Glomerular visceral epithelial cell (primary cell): ENCODE measurements around the gene COL5A1.

Source experiments
- DNase-seq: peaks from one replicate; pipeline ENCODE4 v3.0.0-alpha.2; 2016; ENCODE audit errors: extremely low spot score

Gene COL5A1

DNA sequence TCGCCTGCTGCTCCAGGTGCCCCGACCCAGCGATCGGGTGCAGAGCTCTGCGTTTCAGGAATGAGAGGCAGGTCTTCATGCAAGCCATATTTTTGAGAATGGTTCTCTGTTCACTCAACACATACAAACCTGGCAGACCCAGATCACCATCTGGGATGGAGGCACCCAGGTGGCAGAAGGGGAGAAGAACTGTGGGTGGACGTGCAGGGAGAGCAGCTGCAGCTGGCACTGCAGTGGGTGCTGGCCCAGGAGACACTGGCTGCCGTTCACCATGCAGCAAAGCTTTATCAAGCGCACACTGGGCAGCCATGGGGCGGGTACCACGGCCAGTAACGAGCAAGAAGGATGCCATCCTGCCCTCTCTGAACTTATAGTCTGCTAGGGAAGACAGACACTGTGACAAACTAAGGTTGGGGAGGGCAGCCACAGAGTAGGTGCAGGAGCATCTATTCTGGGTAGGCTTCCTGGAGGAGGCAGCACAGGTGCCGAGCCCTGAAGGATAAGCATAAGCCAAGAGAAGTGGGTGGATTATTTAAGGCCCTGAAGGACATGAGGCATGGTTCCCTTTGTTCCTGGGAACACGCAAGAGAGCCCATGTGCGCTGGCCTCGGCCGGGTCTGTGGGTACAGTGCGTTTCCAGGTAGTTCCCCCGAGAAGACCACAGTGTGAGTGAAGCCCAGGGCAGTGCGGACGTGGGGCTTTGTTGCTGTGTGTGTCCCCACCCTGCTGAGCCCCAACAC lies 192.8 kb downstream of the COL5A1 start:
- no peak for DNase-seq

DNA sequence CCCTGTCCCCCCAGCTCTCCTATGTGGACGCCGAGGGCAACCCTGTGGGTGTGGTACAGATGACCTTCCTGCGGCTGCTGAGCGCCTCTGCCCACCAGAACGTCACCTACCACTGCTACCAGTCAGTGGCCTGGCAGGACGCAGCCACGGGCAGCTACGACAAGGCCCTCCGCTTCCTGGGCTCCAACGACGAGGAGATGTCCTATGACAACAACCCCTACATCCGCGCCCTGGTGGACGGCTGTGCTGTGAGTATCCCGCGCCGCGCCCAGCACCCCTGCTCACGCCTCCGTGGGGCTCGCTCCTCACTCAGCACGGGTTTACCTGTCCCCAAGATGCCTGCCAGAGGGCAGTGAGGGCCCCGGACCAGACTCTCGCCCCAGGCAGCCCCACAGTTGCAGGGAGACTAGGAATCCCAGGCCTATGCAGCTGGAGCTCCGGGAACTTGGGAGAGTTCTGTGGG lies 193.4 kb downstream of the COL5A1 start:
- DNase-seq = no peak

DNA sequence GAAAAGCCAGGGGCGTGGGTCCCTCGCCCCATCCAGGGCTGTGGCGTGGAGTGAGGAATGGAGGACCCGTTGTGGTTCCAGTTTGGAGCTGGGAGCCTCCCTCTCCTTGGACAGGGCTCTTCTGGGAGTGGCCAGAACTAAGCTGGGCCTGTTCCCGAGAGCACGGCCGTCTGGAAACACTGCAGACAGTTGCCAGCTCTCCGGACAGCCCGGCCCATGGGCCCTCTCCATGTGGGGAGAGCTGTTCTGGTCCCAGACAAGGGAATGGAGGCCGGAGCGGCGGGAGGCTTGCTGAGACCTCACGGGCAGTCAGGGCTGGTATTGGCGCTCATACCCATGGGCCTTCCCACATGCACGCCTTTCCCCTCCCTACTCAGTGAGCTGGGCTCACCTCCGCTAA lies 193.8 kb downstream of the COL5A1 start:
- DNase-seq = no peak

DNA sequence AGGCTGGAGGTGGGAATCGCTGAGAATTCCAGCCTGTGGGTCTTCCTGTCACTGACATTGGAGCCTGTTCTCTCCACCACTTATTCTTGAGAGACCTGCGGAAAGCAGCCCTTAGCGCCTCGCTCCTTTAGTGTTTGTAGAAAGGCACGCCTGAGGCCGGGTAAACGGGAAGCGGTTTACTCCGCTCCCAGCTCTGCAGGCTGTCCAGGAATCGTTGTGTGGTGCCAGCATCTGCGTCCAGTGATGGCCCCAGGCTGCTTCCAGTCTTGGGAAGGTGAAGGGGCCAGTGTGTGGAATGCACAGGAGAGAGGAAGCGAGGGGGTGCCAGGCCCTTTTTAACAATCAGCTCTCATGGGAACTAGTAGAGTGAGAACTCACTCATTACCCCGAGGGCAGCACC lies 194.4 kb downstream of the COL5A1 start:
- DNase-seq = no peak

DNA sequence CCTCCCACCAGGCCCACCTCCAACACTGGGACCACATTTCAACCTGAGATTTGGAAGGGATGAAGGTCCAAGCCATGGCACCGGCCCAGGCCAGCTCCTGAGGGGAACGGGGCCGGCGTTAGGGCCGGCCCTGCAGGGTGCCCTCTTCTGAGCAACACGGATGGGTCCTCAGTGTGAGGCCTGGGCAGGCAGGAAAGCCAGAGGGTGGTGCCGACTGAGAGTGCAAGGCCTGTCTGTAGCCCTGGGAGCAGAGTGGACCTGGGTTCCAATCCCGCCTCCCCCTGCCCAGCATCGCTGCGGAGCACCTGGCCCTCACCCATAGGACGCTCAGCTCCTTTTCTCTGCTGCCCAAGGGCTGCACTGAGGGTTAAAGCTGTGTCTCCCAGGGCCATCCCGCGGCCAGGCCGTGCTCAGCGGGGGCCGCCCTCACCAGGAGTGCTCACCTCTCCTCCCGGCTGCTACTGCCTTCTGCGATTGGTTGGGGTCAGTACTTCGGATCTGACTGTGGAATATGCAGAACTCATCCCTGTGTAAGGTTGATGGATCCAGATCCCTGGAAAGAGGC lies 194.9 kb downstream of the COL5A1 start:
- no peak for DNase-seq

DNA sequence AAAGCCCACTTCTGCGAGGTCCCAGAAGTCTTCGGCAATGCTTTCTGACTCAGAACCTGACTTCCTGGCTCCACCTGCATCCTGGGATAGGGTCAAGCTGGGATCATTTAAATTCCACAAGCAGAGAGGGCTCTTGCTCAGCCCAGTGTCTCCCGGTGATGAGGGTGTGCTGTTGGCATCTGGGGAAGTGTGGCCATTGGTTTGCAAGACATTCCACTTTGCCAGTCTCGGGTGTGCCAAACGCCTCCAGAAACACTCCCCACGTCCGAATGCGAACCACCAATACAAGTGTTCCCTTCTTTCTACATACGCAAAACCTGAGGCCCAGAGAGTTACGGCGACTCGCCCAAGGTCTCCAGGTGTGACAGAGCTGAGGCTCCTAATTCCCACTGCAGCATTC lies 195.9 kb downstream of the COL5A1 start:
- DNase-seq = no peak

DNA sequence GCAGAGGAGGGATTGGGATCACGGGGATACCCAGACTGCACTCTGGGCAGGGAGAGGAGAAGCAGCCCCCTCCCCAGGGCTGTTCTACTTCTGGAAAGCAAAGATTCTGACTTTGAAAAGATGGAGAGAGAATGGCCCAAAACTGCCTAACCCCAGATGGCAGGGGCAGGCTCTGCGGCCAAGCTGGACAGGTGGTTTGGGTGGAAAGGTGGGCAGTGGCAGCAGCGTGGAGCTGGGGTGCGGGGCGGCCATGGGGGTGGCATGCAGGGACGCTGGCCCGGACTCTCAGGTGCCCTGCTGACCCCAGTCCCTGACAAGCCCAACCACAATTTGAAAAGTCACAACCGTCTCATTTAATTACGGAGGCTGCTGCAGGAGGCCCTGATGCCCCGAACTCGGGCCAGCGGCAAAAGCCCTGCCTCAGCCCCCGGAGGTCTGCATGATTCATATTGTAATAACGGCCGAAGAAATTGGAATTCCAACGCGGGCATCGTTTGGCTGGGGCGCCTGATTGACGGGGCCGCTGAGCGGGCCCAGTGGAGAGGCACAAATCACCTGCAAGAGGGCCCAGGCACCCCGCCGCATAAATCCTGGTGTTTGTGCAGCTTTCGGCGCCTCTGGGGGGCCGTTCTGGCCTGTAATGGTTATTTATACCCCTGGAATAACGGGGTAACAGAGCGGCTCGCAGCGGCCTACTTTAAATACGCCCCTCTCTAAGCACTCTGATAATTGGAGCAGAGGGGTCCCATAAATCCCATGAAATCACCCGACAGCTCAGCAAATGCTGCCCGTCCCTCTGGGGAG lies 197.2 kb downstream of the COL5A1 start:
- DNase-seq = no peak

DNA sequence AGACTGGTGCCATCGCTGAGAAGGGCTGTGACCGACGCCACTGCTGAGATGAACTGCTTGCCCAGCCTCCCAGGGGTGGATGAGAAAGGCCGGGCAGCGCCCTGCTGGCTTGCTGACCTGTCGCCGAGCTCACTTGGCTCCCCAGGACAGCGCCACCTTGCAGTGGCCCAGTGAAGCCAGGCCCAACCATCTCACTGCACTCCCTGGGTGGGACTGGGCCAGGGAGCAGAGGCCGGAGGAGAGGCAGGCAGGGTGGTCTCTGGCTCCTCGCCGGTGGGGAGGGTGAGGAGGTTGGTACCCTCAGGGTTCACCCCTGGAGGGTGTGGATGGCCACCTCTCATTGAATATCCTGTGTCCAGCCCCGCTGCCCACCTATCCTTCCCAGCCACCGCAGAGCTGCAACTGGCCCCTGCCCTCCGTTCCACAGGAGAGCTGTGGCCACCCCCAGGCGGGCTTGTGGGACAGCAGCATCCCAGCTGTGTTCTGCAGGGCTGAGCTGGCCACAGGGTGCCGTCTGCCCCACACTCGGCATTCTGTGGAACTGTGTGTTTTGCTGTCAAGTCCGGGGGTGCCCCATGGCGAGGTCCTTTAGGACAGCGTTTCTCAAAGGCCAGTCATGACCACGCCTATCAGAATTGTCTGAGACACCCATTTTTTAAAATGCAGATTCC lies 198.0 kb downstream of the COL5A1 start:
- DNase-seq = no peak

DNA sequence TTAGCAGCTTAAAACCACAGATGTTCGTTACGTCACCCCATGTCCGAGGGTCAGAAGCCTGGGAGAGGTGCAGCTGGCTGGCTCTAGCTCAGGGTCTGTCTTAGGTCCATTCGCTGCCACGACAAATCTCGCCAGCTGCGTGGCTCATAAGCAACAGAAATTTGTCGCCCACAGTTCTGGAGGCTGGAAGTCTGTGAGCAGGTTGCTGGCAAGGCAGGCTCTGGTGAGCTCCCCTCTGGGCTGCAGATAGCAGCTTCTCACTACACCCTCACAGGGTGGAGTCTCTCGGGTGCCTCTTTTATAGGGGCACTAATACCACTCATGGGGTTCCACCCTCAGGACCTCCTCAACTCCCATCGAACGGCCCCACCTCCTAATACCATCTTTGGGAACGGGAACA lies 198.9 kb downstream of the COL5A1 start:
- DNase-seq = no peak

DNA sequence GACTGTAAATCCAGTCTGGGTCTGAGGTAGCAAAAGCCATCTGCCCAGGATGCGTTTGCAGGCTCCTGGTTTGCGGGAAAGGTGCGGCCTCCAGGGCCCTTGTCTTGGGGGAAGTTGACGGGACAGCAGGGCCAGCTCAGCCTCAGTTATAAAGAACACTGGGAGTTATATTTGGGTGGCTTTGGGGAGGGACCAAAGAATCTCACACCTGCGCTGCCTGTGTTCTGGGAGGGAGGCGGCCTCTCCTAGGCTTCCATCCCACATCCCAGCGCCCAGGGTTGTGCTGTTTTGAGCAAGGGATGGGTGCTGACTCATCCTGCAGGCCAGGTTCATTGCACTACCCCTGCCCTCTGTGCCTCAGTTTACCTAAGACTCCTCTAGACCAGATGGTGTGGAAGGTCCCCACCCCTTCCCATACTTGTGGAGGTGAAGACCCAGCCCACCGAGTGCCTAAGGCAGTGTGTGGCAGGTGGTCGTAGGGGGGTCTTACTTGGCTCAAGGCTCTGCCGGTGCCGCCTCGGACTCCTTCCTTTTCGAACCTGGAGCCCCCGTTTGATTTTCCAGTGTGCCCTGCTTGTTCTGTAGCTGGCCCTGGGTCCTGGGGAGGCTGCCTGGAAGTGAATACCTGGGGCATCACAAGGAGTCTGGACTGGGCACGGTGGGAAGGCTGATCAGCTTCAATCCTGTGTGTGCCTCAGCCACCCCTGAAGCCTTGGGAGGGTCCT lies 199.7 kb downstream of the COL5A1 start:
- no peak for DNase-seq

DNA sequence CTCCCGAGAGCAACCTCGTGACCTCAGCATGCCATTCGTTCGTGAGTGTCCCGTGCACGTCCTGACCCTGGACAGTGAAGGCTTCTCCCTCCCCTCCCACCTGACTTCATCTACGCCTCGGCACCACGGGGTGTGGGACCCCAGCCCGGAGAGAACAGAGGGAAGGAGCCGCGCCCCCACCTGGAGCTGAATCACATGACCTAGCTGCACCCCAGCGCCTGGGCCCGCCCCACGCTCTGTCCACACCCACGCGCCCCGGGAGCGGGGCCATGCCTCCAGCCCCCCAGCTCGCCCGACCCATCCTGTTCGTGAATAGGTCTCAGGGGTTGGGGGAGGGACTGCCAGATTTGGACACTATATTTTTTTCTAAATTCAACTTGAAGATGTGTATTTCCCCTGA lies 200.7 kb downstream of the COL5A1 start:
- DNase-seq = no peak

DNA sequence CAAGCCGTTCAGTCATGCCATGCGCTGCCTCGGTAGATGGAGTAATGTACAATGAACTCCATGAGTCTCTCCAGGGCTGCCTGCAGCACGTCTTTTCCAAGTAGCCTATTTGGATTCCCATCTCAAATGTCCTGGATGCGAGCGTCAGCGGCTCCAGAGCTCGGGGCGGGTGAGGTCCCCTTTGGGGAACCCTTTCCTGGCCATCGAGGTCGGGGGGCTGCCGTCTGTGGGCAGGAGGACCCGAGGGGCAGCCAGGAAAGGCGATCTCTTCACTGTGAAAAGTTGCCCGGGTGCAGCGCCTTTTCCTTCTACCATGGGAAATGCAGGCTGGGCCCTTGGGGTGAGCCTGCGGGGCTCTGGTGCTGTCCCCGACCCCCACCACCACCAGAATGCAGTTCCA lies 202.1 kb downstream of the COL5A1 start:
- DNase-seq = no peak

DNA sequence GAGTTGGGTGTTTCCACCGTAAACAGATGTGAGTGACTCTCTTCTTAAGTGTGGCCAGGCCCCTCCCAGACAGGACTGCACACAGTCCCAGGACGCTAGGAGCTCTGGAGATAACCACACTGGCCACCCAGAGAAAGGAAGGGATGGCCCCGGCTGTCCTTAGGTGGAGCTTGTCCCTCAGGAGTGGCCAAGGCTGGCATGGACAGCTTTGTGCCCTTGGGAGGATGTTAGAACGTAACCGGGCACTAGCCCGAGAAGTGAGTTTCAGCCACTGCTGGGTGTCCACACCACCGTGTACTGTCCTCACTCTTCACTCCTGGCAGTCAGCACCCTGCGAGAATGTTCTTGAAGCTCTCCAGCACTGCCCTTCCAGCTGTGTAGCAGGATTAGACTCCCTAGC lies 203.2 kb downstream of the COL5A1 start:
- no peak for DNase-seq

DNA sequence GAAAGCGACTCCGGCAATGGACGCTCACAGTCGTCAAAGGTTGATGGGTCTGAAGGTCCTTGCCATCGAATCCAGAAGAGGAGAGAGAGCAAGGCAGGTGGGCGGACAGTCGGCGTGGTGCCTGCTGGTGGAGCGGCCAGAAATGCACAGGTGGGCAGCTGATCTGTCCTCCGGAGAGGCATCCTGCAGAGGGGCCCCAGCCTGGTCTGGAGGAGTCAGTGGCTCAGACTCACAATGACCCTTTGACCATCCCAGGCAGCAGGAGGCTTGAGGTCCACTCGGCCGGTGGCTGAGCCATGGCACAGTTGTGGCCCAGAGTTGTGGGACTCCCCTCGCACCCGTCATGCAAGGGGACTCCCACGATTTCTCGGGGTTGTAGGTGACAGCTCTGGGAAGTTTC lies 204.6 kb downstream of the COL5A1 start:
- DNase-seq = no peak

DNA sequence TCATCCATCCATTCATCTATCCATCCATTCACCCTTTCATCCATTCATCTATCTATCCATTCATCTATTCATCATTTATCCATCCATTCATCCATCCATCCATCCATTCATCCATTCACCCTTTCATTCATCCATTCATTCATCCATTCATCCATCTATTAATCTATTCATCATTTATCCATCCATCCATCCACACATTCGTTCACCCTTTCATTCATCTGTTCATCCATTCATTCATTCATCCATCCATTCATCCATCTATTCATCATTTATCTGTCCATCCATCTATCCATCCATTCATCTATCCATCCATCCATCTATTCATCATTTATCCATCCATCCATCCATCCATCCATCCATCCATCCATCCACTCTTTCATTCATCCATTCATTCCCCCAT lies 205.1 kb downstream of the COL5A1 start:
- DNase-seq = no peak

DNA sequence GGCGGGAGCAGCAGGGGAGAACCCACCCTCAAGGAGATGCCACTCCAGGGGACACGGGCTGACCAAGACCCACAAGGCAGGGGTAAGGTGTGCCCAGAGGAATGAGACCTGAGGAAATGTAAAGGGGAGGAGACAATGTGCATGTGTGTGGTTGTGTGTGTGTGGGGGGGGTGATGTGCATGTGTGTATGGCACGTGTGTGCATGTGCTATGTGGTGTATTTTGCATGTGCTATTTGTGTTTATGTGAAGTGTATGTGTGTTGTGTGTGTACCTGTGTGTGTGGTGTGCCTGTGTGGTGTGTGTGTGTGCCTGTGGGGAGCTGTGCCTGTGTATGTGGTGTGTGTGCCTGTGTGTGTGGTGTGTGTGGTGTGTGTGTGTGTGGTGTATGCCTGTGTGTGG lies 205.5 kb downstream of the COL5A1 start:
- no peak for DNase-seq

DNA sequence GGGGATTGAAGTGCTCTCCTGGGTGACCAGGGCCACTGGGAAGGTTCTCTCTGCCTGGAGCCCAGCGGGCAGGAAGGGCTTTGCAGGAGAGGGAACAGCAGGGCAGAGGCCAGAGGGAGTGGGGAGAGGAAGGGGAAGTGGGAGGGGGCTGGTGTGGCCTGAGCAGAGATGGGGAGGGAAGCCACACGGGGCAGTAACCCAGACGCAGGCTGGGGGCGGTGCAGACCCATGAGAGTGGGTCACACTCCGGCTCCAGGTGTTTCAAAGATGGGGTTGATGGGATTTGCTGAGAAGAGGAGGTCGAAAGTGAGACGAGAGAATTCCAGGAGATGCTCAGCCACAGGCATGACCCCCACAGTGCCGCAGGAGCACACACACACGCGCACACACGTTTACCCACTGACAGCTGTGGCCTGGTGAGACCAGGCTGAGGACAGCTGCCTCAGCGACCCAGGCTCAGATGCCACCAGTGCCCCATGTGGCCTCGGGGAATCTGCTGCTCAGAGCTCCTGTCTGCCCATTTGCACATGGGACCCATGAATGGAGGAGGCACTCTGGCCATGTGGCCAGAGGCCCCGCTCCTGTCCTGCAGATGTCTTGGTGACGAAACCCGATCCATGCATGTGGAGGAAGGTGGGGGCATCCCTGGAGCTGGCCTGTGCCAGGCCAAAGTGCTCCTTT lies 206.3 kb downstream of the COL5A1 start:
- DNase-seq = no peak

DNA sequence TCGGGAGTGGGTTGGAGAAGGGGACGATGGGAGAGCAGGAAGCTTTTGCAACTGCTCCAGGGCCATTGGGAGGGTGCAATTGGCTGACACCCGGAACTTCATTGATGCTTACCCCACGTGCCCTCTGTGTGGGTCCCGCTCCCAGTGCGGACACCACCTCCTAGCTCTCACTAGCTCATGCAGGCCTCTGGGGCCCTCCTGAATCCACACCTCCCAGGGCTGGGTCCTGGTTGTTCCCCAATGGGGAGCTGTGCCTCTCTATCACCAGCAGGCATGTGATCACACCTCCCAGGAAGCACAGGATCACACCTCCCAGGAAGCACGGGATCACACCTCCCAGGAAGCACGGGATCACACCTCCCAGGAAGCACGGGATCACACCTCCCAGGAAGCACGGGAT lies 206.9 kb downstream of the COL5A1 start:
- DNase-seq = no peak

DNA sequence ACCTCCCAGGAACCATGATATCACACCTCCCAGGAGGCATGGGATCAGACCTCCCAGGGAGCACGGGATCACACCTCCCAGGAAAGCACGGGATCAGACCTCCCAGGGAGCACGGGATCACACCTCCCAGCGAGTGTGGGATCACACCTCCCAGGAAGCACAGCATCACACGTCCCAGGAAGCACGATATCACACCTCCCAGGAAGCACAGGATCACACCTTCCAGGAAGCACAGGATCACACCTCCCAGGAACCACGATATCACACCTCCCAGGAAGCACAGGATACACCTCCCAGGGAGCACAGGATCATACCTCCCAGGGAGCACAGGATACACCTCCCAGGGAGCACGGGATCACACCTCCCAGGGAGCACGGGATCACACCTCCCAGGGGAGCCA lies 209.0 kb downstream of the COL5A1 start:
- no peak for DNase-seq

DNA sequence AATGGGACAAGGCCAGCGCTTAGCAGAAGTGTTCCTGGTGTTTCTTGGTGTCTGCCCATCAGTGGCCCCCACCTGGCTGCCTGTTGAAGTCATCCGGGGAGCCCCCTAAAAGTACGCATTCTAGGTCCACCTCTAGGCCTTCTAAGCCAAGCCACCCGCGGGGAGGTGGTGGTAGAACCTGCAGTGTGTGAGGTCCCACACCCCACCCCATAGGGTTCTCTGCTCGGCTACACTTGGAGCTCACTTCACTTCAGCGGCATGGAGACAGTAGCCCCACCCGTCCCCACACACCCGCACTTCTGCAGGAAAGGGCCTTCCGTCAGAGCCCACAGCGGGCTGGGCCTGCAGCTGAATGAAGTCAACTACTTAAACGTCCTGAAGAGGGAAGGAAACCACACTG lies 209.4 kb downstream of the COL5A1 start:
- no peak for DNase-seq
